HEK293 (cell line): ENCODE results near the gene SVIL.

Experiments used
- CTCF ChIA-PET: fragments of 350-600 bp; formaldehyde crosslinking; extraction: SDS; loops from one replicate; lab custom pipeline; 2021; ENCODE audit warnings: antibody characterized with exemption; lab: Yijun Ruan, JAX
- POLR2A ChIA-PET: fragments of 300-600 bp; formaldehyde crosslinking; extraction: SDS; loops from one replicate; lab custom pipeline; 2020; ENCODE audit warnings: antibody characterized with exemption, inconsistent platforms; lab: Yijun Ruan, JAX
- H3K27ac ChIP-seq: fragments of 200-500 bp; sonication (Bioruptor generic); 2 replicates; pipeline ENCODE4 v1.5.1; 2014; ENCODE audit warnings: low read depth, low read length, control low read depth, inconsistent platforms; ENCODE audit errors: extremely low read depth
- H3K36me3 ChIP-seq, 2 experiments: fragments of 200-500 bp in 1 of 2; sonication (Bioruptor generic) in 1 of 2; 1 replicate in 1 of 2; 2 replicates in 1 of 2; pipeline ENCODE4 v1.5.1; 2014 to 2017; ENCODE audit warnings: inconsistent platforms in 2 of 2, low read length in 2 of 2; ENCODE audit not compliant: control insufficient read depth in 2 of 2, insufficient read depth in 1 of 2
- H3K4me1 ChIP-seq: fragments of 200-500 bp; sonication (Bioruptor generic); 2 replicates; pipeline ENCODE4 v1.5.1; 2014; ENCODE audit warnings: mild to moderate bottlenecking, low read length, inconsistent platforms; ENCODE audit not compliant: control insufficient read depth, insufficient read depth
- H3K4me3 ChIP-seq: 2 replicates; pipeline ENCODE4 v1.5.1; 2011; ENCODE audit warnings: low read depth, mild to moderate bottlenecking, control low read depth, low read length, moderate library complexity
- H3K9me3 ChIP-seq: fragments of 200-500 bp; sonication (Bioruptor generic); 2 replicates; pipeline ENCODE4 v1.5.1; 2014; ENCODE audit warnings: low read depth, low read length, inconsistent platforms; ENCODE audit not compliant: control insufficient read depth, insufficient read depth
- BCL11A ChIP-seq: fragments of 450-650 bp; formaldehyde crosslinking; IDR thresholded peaks from 2 replicates; pipeline ENCODE4 v1.5.1; 2016; ENCODE audit warnings: low read depth, missing biosample characterization, missing genetic modification characterization
- FEZF1 ChIP-seq: fragments of 450-650 bp; formaldehyde crosslinking; IDR thresholded peaks from 2 replicates; pipeline ENCODE4 v1.5.1; 2016; ENCODE audit warnings: missing biosample characterization, missing genetic modification characterization
- HIC1 ChIP-seq: fragments of 450-650 bp; formaldehyde crosslinking; IDR thresholded peaks from 2 replicates; pipeline ENCODE4 v1.5.1; 2016; ENCODE audit warnings: missing biosample characterization, missing genetic modification characterization
- HOXC10 ChIP-seq: sonication (generic); formaldehyde crosslinking; IDR thresholded peaks from 2 replicates; pipeline ENCODE4 v1.8.1; 2023; ENCODE audit warnings: mild to moderate bottlenecking, missing genetic modification reagents
- KLF10 ChIP-seq: fragments of 450-650 bp; IDR thresholded peaks from 2 replicates; pipeline ENCODE4 v1.5.1; 2018; ENCODE audit warnings: missing biosample characterization, mild to moderate bottlenecking, missing genetic modification characterization
- KLF7 ChIP-seq: fragments of 450-650 bp; formaldehyde crosslinking; IDR thresholded peaks from 2 replicates; pipeline ENCODE4 v1.5.1; 2016; ENCODE audit warnings: missing biosample characterization, missing genetic modification characterization, borderline replicate concordance
- KLF8 ChIP-seq: fragments of 450-650 bp; formaldehyde crosslinking; IDR thresholded peaks from 2 replicates; pipeline ENCODE4 v1.5.1; 2016; ENCODE audit warnings: missing biosample characterization, missing genetic modification characterization
- MEIS1 ChIP-seq: sonication (generic); formaldehyde crosslinking; IDR thresholded peaks from 2 replicates; pipeline ENCODE4 v1.8.1; 2022; ENCODE audit warnings: missing genetic modification reagents, mild to moderate bottlenecking, borderline replicate concordance
- REPIN1 ChIP-seq: fragments of 450-650 bp; formaldehyde crosslinking; IDR thresholded peaks from 2 replicates; pipeline ENCODE4 v1.5.1; 2017; ENCODE audit warnings: missing biosample characterization, missing genetic modification characterization, low read depth
- SCRT2 ChIP-seq: fragments of 450-650 bp; formaldehyde crosslinking; IDR thresholded peaks from 2 replicates; pipeline ENCODE4 v1.5.1; 2016; ENCODE audit warnings: missing biosample characterization, missing genetic modification characterization
- TRIM28 ChIP-seq: IDR thresholded peaks from 2 replicates; pipeline ENCODE4 v1.6.1; 2011; ENCODE audit warnings: low read length, control low read depth, borderline replicate concordance
- ZBTB21 ChIP-seq: fragments of 450-650 bp; formaldehyde crosslinking; IDR thresholded peaks from 2 replicates; pipeline ENCODE4 v1.5.1; 2017; ENCODE audit warnings: missing biosample characterization, missing genetic modification characterization
- ZFP41 ChIP-seq: fragments of 450-650 bp; formaldehyde crosslinking; IDR thresholded peaks from 2 replicates; pipeline ENCODE4 v1.5.1; 2016; ENCODE audit warnings: missing biosample characterization, missing genetic modification characterization, borderline replicate concordance
- ZNF133 ChIP-seq: fragments of 450-650 bp; formaldehyde crosslinking; IDR thresholded peaks from 2 replicates; pipeline ENCODE4 v1.5.1; 2016; ENCODE audit warnings: missing biosample characterization, missing genetic modification characterization
- ZNF138 ChIP-seq: fragments of 450-650 bp; formaldehyde crosslinking; IDR thresholded peaks from 2 replicates; pipeline ENCODE4 v1.5.1; 2016; ENCODE audit warnings: missing biosample characterization, missing genetic modification characterization, borderline replicate concordance
- ZNF211 ChIP-seq: fragments of 450-650 bp; formaldehyde crosslinking; IDR thresholded peaks from 2 replicates; pipeline ENCODE4 v1.5.1; 2016; ENCODE audit warnings: low read depth, missing biosample characterization, missing genetic modification characterization
- ZNF214 ChIP-seq: fragments of 450-650 bp; formaldehyde crosslinking; IDR thresholded peaks from 2 replicates; pipeline ENCODE4 v1.5.1; 2017; ENCODE audit warnings: missing biosample characterization, mild to moderate bottlenecking, missing genetic modification characterization, borderline replicate concordance
- ZNF239 ChIP-seq: fragments of 450-650 bp; formaldehyde crosslinking; IDR thresholded peaks from 2 replicates; pipeline ENCODE4 v1.5.1; 2016; ENCODE audit warnings: missing biosample characterization, missing genetic modification characterization
- ZNF248 ChIP-seq: fragments of 450-650 bp; formaldehyde crosslinking; IDR thresholded peaks from 2 replicates; pipeline ENCODE4 v1.5.1; 2017; ENCODE audit warnings: missing biosample characterization, missing genetic modification characterization
- ZNF266 ChIP-seq: fragments of 450-650 bp; formaldehyde crosslinking; IDR thresholded peaks from 2 replicates; pipeline ENCODE4 v1.5.1; 2016; ENCODE audit warnings: missing biosample characterization, missing genetic modification characterization, low read depth
- ZNF335 ChIP-seq: fragments of 450-650 bp; formaldehyde crosslinking; conservative IDR thresholded peaks from 2 replicates; pipeline ENCODE4 v1.5.1; 2016; ENCODE audit warnings: missing biosample characterization, missing genetic modification characterization
- ZNF362 ChIP-seq: fragments of 450-650 bp; formaldehyde crosslinking; IDR thresholded peaks from 2 replicates; pipeline ENCODE4 v1.5.1; 2016; ENCODE audit warnings: missing biosample characterization, missing genetic modification characterization
- ZNF518A ChIP-seq: fragments of 450-650 bp; formaldehyde crosslinking; conservative IDR thresholded peaks from 2 replicates; pipeline ENCODE4 v1.5.1; 2016; ENCODE audit warnings: low read depth, missing biosample characterization, missing genetic modification characterization
- ZNF521 ChIP-seq: fragments of 450-650 bp; formaldehyde crosslinking; IDR thresholded peaks from 2 replicates; pipeline ENCODE4 v1.5.1; 2017; ENCODE audit warnings: missing biosample characterization, mild to moderate bottlenecking, missing genetic modification characterization
- ZNF529 ChIP-seq: fragments of 450-650 bp; formaldehyde crosslinking; IDR thresholded peaks from 2 replicates; pipeline ENCODE4 v1.5.1; 2017; ENCODE audit warnings: missing genetic modification characterization, missing biosample characterization; ENCODE audit not compliant: insufficient replicate concordance
- ZNF600 ChIP-seq: fragments of 450-650 bp; formaldehyde crosslinking; IDR thresholded peaks from 2 replicates; pipeline ENCODE4 v1.5.1; 2016; ENCODE audit warnings: missing biosample characterization, missing genetic modification characterization
- ZNF624 ChIP-seq: fragments of 450-650 bp; formaldehyde crosslinking; IDR thresholded peaks from 2 replicates; pipeline ENCODE4 v1.5.1; 2017; ENCODE audit warnings: missing biosample characterization, missing genetic modification characterization
- ZNF660 ChIP-seq: fragments of 450-650 bp; IDR thresholded peaks from 2 replicates; pipeline ENCODE4 v1.5.1; 2018; ENCODE audit warnings: missing biosample characterization, mild to moderate bottlenecking, missing genetic modification characterization
- ZNF677 ChIP-seq: fragments of 450-650 bp; IDR thresholded peaks from 2 replicates; pipeline ENCODE4 v1.5.0; 2018; ENCODE audit warnings: missing biosample characterization, mild to moderate bottlenecking, missing genetic modification characterization, moderate library complexity
- ZNF768 ChIP-seq: fragments of 450-650 bp; formaldehyde crosslinking; IDR thresholded peaks from 2 replicates; pipeline ENCODE4 v1.5.1; 2018; ENCODE audit warnings: missing biosample characterization, mild to moderate bottlenecking, missing genetic modification characterization
- ZNF776 ChIP-seq: fragments of 450-650 bp; formaldehyde crosslinking; IDR thresholded peaks from 2 replicates; pipeline ENCODE4 v1.5.0; 2017; ENCODE audit warnings: missing biosample characterization, missing genetic modification characterization, borderline replicate concordance
- ZNF830 ChIP-seq: fragments of 450-650 bp; IDR thresholded peaks from 2 replicates; pipeline ENCODE4 v1.5.0; 2018; ENCODE audit warnings: missing biosample characterization, missing genetic modification characterization, low read depth, mild to moderate bottlenecking, moderate library complexity
- ZNF837 ChIP-seq: fragments of 450-650 bp; formaldehyde crosslinking; IDR thresholded peaks from 2 replicates; pipeline ENCODE4 v1.5.1; 2016; ENCODE audit warnings: missing biosample characterization, missing genetic modification characterization

The SVIL gene

GRCh38 chr10:29435809-29436501, 198.8 kb downstream of the SVIL start (continued):
- no peak for TF ChIP-seq HIC1
- no peak for TF ChIP-seq ZNF518A (tag by site-specific recombination)
- no peak for TF ChIP-seq ZNF211 (tag by site-specific recombination)
- TF ChIP-seq ZNF830 (tag by site-specific recombination), result no peak
- no peak for TF ChIP-seq ZNF362 (tag by site-specific recombination)
- no peak for TF ChIP-seq ZNF239 (tag by site-specific recombination)
- TF ChIP-seq ZNF266 (tag by site-specific recombination), result no peak

- no peak overlapping the region for H3K27ac ChIP-seq
- CTCF ChIA-PET, result interaction anchor here (1.5 to 2.4 kb wide), 2 partner anchors 12 to 15 kb away, joined by 9 to 14 read pairs; no protein-coding TSS in a partner anchor
These were observed 200.7 kb downstream of the SVIL start for GRCh38 chr10:29434111-29434510.

GRCh38 chr10:29431711-29432110, 203.1 kb downstream of the SVIL start:
- TF ChIP-seq ZNF600 (tag by site-specific recombination), result no peak
- TF ChIP-seq ZNF521 (tag by site-specific recombination), result no peak
- no peak for TF ChIP-seq ZNF335 (tag by site-specific recombination)
- no peak for TF ChIP-seq ZNF214 (tag by site-specific recombination)
- no peak for TF ChIP-seq ZBTB21 (tag by site-specific recombination)
- no peak for TF ChIP-seq SCRT2 (tag by site-specific recombination)
- no peak for TF ChIP-seq ZNF138 (tag by site-specific recombination)
- TF ChIP-seq ZFP41, result no peak
- TF ChIP-seq ZNF248 (tag by site-specific recombination), result no peak
- Histone ChIP-seq H3K36me3 (peaks cover 0 to 7% of the 10 kb centered on the region in 2 experiments; a peak in 1 of 3 replicates), H3K4me1 (no peaks in the 10 kb centered on the region), H3K9me3 (no peaks in the 10 kb centered on the region; the same call in 1 of the 2 replicates), H3K4me3 (no peak overlapping the region), H3K27ac (no peak overlapping the region)
- CTCF ChIA-PET, result interaction anchor here (0.5 to 1.5 kb wide), 2 partner anchors 14 to 41 kb away, joined by 3 to 6 read pairs; no protein-coding TSS in a partner anchor
- POLR2A ChIA-PET, result no interaction called here

More at GRCh38 chr10:29434111-29434510, 200.7 kb downstream of the SVIL start:
- TF ChIP-seq ZNF529 (no peak), ZNF677 (tag by site-specific recombination) (no peak), ZNF837 (tag by site-specific recombination) (no peak), TRIM28 (no peak), KLF10 (tag by site-specific recombination) (no peak), KLF8 (tag by site-specific recombination) (no peak), MEIS1 (CRISPR knock-in tag) (no peak), ZNF624 (tag by site-specific recombination) (no peak), HOXC10 (no peak), ZFP41 (no peak), ZNF768 (tag by site-specific recombination) (no peak), FEZF1 (tag by site-specific recombination) (no peak), ZNF133 (tag by site-specific recombination) (no peak), REPIN1 (no peak), ZNF776 (tag by site-specific recombination) (no peak), BCL11A (no peak), KLF7 (tag by site-specific recombination) (no peak), ZNF660 (tag by site-specific recombination) (no peak)
- Histone ChIP-seq H3K4me3 (no peak overlapping the region), H3K4me1 (no peaks in the 10 kb centered on the region), H3K36me3 (no peaks in the 10 kb centered on the region), H3K9me3 (no peaks in the 10 kb centered on the region; the same call in 1 of the 2 replicates)
- POLR2A ChIA-PET, result no interaction called here
